ENCODE measurements around the gene SLC1A2.

Gene SLC1A2

DNA sequence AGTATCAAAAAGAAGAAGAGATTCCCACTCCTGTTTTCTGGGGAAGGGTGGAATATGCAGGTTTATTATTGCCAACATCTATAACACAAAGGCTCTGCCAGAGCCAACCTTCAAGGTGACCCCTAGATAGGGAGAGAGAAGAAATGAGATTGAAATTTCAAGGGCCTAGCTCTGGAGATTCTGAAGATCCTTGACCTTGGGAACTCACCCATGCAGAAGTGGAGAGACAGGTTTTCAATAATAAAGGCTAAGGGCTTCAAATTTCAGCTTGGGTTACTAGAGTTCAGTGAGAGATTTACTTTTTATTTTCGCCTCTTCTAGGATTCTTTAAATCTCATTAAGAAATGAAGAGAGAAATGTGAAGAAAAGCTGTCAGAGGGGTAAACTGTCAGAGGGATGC is 182.0 kb downstream of the SLC1A2 start:
- TF ChIP-seq, protein P1, sequence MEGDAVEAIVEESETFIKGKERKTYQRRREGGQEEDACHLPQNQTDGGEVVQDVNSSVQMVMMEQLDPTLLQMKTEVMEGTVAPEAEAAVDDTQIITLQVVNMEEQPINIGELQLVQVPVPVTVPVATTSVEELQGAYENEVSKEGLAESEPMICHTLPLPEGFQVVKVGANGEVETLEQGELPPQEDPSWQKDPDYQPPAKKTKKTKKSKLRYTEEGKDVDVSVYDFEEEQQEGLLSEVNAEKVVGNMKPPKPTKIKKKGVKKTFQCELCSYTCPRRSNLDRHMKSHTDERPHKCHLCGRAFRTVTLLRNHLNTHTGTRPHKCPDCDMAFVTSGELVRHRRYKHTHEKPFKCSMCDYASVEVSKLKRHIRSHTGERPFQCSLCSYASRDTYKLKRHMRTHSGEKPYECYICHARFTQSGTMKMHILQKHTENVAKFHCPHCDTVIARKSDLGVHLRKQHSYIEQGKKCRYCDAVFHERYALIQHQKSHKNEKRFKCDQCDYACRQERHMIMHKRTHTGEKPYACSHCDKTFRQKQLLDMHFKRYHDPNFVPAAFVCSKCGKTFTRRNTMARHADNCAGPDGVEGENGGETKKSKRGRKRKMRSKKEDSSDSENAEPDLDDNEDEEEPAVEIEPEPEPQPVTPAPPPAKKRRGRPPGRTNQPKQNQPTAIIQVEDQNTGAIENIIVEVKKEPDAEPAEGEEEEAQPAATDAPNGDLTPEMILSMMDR (IDR thresholded peaks at IDR 0.05) = no peak
- no peak for DNase-seq (ENCODE audit: low spot score)
- Histone ChIP-seq H3K4me3 (no peak overlapping the region), H3K27ac (no peak overlapping the region)

DNA sequence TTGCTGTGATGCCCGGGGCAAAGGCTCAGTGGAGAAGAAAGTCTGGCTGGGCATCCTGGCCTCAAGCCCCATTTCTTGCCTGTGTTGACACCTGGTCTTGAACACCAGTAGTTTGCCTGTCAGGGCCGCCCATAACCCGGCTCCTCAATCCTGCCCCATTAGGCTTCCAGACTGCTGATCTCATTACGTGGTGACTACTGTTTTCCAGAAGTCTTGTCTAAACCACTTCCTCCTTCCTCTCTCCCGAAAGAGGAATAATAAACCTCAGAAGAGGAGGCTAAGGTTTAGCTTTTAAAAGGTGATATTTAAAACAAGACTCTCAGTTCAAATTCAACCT is 182.7 kb downstream of the SLC1A2 start:
- TF ChIP-seq, protein P1 (IDR thresholded peaks at IDR 0.05) = no peak
- Histone ChIP-seq H3K4me3 (no peak overlapping the region), H3K27ac (no peak overlapping the region)
- no peak for DNase-seq (ENCODE audit: low spot score)

- DNase-seq (ENCODE audit: low spot score) = no peak
- Histone ChIP-seq H3K4me3 (no peak overlapping the region), H3K27ac (no peak overlapping the region)
- TF ChIP-seq, protein P1 (IDR thresholded peaks at IDR 0.05) = no peak
Measured at GRCh38 chr11:35235936-35236666, 183.3 kb downstream of the SLC1A2 start.

DNA sequence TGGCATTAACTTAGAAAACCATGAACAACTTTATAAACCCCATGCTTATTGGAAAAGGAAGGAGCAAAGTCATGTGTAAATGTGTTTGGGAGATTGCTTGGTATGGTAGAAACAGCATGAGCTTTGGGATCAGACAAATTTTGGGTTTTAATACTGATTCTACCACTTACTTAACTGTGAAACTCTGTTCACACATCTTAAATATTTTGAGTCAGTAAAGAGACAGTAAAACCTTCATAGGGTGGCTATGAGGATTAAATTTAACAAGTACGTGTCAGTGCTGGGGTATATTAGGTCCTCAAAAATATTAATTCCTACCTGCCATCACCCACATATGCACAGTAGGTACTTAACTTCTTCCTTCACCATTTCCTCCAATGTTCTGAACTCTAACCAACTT is 183.9 kb downstream of the SLC1A2 start:
- TF ChIP-seq, protein P1 (IDR thresholded peaks at IDR 0.05) = no peak
- Histone ChIP-seq H3K4me3 (no peak overlapping the region), H3K27ac (no peak overlapping the region)
- DNase-seq (ENCODE audit: low spot score) = no peak

GRCh38 chr11:35235157-35235468 is 184.2 kb downstream of the SLC1A2 start:
- no peak for DNase-seq (ENCODE audit: low spot score)
- TF ChIP-seq, protein P1 (IDR thresholded peaks at IDR 0.05) = no peak
- Histone ChIP-seq H3K4me3 (no peak overlapping the region), H3K27ac (no peak overlapping the region)

- no peak for DNase-seq (ENCODE audit: low spot score)
- TF ChIP-seq, protein P1 (IDR thresholded peaks at IDR 0.05) = no peak
- no peak overlapping the region for H3K27ac ChIP-seq
- H3K4me3 ChIP-seq = no peak overlapping the region
Measured at GRCh38 chr11:35234460-35235156, 184.8 kb downstream of the SLC1A2 start.

DNA sequence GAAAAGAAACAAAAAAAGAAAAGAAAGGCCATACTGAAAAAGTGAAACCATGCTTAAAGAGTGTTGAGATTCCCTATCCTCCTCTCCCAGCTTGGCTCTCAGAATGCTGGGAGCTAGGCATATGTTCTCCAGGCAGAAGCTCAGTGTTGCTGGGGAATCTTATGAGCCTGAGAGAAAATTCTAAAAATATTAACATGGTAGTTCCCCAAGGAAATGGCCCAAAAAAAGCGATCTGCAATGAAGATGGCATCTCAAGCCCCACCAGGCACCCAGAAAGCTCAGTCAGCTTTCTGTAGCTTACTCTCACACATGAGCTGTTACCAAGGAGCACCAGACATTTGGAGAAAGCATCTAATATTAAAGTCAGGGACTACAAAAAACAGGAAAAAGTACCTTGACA is 185.8 kb downstream of the SLC1A2 start:
- Histone ChIP-seq H3K27ac (no peak overlapping the region), H3K4me3 (no peak overlapping the region)
- no peak for DNase-seq (ENCODE audit: low spot score)
- TF ChIP-seq, protein P1 (IDR thresholded peaks at IDR 0.05) = no peak

Measured in coronary artery (tissue), 2 donors.